Measurements from ENCODE around the gene GUCY1B1.

GUCY1B1 gene

GRCh38 chr4:155809835-155810234 lies 51.0 kb downstream of the GUCY1B1 start:
- Histone ChIP-seq H3K27ac (no peak overlapping the region), H3K79me2 (no peaks in the 10 kb centered on the region), H3K9me3 (ENCODE audit: control insufficient read depth, low read length) (no peaks in the 10 kb centered on the region), H3K36me3 (ENCODE audit: control insufficient read depth, insufficient read depth, low read length) (no peaks in the 10 kb centered on the region), H3K27me3 (ENCODE audit: control insufficient read depth, insufficient read depth, low read length) (no peaks in the 10 kb centered on the region), H3K4me1 (no peaks in the 10 kb centered on the region), H3K9ac (no peak overlapping the region), H2AFZ (peak overlapping the region; percentile 39), H3K4me2 (ENCODE audit: low read length) (no peak overlapping the region), H3K4me3 (ENCODE audit: low read depth, low read length) (no peak overlapping the region)
- TF ChIP-seq CTCF (IDR thresholded peaks at IDR 0.05) = peak; percentile 58

DNA sequence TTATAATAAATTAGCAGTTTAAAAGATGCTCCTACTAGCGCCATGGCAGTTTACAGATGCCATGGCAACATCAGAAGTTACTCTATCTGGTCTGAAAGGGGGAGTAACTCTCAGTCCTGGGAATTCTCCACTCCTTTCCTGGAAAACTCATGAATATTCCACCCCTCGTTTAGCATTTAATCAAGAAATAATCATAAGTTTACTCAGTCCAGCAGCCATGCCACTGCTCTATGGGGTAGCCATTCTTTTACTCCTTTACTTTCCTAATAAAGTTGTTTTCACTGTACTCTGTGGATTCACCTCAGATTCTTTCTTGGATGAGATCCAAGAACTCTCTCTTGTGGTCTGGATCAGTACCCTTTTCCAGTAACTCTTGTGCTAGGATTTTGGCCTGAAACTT lies 52.3 kb downstream of the GUCY1B1 start:
- Histone ChIP-seq H3K9ac (no peak overlapping the region), H3K9me3 (ENCODE audit: control insufficient read depth, low read length) (no peaks in the 10 kb centered on the region), H3K4me2 (ENCODE audit: low read length) (no peak overlapping the region), H2AFZ (no peak overlapping the region), H3K36me3 (ENCODE audit: control insufficient read depth, insufficient read depth, low read length) (no peaks in the 10 kb centered on the region), H3K4me1 (no peaks in the 10 kb centered on the region), H3K27me3 (ENCODE audit: control insufficient read depth, insufficient read depth, low read length) (no peaks in the 10 kb centered on the region), H3K79me2 (no peaks in the 10 kb centered on the region), H3K4me3 (ENCODE audit: low read depth, low read length) (no peak overlapping the region), H3K27ac (no peak overlapping the region)
- TF ChIP-seq CTCF (IDR thresholded peaks at IDR 0.05) = no peak

GRCh38 chr4:155818639-155819038 lies 59.8 kb downstream of the GUCY1B1 start:
- Histone ChIP-seq H3K36me3 (ENCODE audit: control insufficient read depth, insufficient read depth, low read length) (no peaks in the 10 kb centered on the region), H3K9ac (no peak overlapping the region), H3K27ac (no peak overlapping the region), H3K4me2 (ENCODE audit: low read length) (no peak overlapping the region), H3K9me3 (ENCODE audit: control insufficient read depth, low read length) (no peaks in the 10 kb centered on the region), H2AFZ (no peak overlapping the region), H3K4me1 (no peaks in the 10 kb centered on the region), H3K79me2 (no peaks in the 10 kb centered on the region), H3K27me3 (ENCODE audit: control insufficient read depth, insufficient read depth, low read length) (no peaks in the 10 kb centered on the region), H3K4me3 (ENCODE audit: low read depth, low read length) (no peak overlapping the region)
- no peak for TF ChIP-seq CTCF (IDR thresholded peaks at IDR 0.05)

- Histone ChIP-seq H3K27ac (no peak overlapping the region), H3K4me2 (ENCODE audit: low read length) (no peak overlapping the region), H3K36me3 (ENCODE audit: control insufficient read depth, insufficient read depth, low read length) (no peaks in the 10 kb centered on the region), H3K79me2 (no peaks in the 10 kb centered on the region), H3K27me3 (ENCODE audit: control insufficient read depth, insufficient read depth, low read length) (no peaks in the 10 kb centered on the region), H3K9me3 (ENCODE audit: control insufficient read depth, low read length) (no peaks in the 10 kb centered on the region), H3K9ac (no peak overlapping the region), H3K4me3 (ENCODE audit: low read depth, low read length) (no peak overlapping the region), H2AFZ (no peak overlapping the region), H3K4me1 (no peaks in the 10 kb centered on the region)
- no peak for TF ChIP-seq CTCF (IDR thresholded peaks at IDR 0.05)
These were observed 60.2 kb downstream of the GUCY1B1 start for GRCh38 chr4:155819066-155819465.

DNA sequence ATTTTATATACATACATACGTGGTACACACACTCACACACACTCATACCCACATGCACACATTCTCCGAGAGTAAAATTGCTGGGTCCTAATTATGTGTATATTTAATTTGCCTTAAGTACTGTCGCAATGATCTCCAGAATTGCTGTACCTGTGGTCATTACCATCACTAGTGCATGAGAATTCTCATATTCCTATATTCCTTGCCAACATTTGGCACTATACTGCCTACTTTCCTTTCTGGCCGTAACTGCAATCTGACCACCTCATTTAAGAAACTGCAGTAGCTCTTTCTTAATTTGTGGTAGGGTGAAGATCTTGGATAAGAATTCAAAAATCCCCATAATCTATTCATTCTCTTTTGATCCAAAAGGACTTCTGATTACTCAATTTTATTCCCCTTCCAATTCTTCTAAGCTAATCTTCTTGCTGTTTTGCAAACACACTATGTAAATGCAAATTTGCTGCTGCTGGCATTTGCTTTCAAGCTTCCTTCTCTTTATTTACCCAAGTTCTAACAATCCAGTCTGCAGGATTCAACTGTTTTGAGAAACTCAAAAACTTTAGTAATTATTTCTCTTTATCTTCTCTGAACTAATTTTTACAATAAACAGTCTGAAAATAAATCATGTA lies 62.2 kb downstream of the GUCY1B1 start:
- no peak for TF ChIP-seq CTCF (IDR thresholded peaks at IDR 0.05)
- Histone ChIP-seq H3K4me3 (ENCODE audit: low read depth, low read length) (no peak overlapping the region), H2AFZ (no peak overlapping the region), H3K79me2 (no peaks in the 10 kb centered on the region), H3K9ac (no peak overlapping the region), H3K4me2 (ENCODE audit: low read length) (no peak overlapping the region), H3K4me1 (no peaks in the 10 kb centered on the region), H3K27ac (no peak overlapping the region), H3K9me3 (ENCODE audit: control insufficient read depth, low read length) (no peaks in the 10 kb centered on the region), H3K36me3 (ENCODE audit: control insufficient read depth, insufficient read depth, low read length) (no peaks in the 10 kb centered on the region), H3K27me3 (ENCODE audit: control insufficient read depth, insufficient read depth, low read length) (no peaks in the 10 kb centered on the region)

All from parathyroid adenoma (tissue), 2 donors.